Endometrium (tissue), 2 donors: ENCODE measurements around the gene ZNF30.
"Not testable (repeated sequence)": the region's sequence is repeated elsewhere in the genome, so short reads cannot be mapped to it uniquely, and the experiment has no call there.

Experiments
- FAIRE-seq: peaks from 2 replicates; lab custom pipeline; 2012; peaks lifted over from hg19 to GRCh38; lab: Jason Lieb, UNC
- donor health status: control.
- donor health status: control.

Gene ZNF30

GRCh38 chr19:34960103-34960805 is 33.6 kb downstream of the ZNF30 start:
- FAIRE-seq = no peak

DNA sequence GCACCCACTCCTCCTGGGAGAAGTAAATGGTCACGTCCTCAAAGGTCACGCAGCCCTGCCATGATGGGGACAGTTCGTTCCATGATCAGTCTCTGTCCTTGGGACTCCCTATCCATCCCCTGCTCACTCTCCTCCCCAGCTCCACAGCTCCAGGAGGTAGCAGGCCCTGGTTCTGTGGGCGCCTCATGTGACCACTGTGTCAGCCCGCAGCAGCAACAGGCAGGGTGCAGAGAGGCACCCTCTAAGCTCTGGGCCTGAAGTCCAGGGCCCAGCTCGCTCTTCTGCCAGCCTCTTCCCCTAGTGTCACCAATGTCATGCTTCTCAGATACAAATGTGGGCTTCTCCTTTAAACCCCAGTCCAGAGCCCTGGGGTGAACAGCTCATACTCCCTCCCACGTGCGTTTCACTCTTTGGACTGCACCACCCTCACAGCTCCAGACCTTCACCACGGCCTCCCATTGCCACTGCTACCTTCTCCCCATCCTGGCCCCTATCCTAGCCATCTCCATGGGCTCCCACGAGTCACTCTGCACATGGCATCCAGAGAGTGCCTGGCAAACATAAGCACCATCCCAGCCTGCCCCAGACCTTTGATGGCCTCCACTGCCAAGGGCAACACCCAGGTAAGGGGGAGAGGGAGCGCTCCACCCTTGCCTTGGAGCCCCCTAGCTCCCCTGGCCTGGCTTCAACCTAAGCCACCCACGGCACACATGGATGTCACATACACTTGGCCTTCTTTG is 34.4 kb downstream of the ZNF30 start:
- FAIRE-seq = no peak

GRCh38 chr19:34961775-34962686 is 35.3 kb downstream of the ZNF30 start:
- FAIRE-seq = no peak

DNA sequence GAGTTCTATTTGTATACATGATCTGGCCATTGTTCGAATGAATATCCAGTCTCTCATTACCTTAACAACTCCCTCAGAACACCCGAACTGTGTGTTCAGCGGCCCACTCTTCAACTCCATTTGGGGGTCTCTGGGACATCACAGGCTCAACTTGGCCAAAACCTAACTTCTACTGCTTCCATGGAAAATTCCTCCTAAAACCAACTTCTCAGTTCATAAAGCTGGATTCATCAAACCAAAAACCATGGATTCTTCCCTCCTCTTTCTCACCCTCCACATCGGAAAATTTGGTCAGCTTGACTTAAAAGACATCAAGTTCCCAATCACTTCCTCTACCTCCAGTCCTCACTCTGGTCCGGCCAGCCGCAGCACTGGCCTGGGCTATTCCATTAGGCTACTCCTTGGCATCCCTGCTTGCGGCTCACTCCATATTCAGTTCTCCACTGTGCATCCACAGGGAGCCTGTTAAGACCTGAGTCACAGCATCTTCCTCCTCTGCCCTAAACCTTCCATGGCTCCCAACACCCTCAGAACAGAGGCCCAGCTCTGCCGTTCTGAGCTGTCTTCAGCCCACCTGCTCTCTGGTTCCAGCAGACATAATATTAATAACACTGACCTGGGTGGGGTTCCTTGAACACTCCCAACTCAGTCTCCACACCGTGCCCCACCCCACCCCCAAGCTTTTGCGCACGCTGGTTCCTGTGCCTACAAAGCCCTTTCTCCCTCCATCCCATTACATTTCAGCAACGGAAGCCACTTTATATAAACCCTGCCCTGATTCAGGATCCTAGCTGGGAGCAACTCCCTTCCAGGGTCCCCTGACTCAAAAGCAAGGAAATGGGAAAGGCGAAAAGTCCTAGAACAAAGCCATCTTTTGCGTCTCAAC is 36.2 kb downstream of the ZNF30 start:
- FAIRE-seq = no peak

GRCh38 chr19:34963573-34964406 is 37.1 kb downstream of the ZNF30 start, which contains the start of gene ZNF792:
TSS of gene ZNF792 (minus strand) at chr19:34964229. CDS start at chr19:34963662, 567 bp downstream.
- FAIRE-seq = no peak

- no peak for FAIRE-seq
These were observed 37.9 kb downstream of the ZNF30 start for GRCh38 chr19:34964598-34964997.

DNA sequence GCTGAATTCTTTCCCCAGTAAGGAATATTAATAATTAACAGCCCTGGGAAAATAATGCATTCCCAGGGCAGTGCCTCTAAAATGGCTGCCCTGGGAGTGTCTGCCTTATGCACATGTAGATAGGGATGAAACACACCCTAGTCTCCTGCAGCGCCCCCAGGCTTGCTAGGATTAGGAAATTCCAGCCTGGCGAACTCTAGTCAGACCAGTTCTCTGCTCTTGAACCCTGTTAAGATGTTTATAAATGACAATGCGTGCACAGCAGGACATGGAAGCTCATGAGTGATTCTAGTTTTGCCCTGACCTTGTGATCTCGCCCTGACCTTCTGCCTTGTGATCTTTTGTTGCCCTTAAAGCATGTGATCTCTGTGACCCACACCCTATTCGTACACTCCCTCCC is 38.8 kb downstream of the ZNF30 start:
- FAIRE-seq = not testable (repeated sequence)

DNA sequence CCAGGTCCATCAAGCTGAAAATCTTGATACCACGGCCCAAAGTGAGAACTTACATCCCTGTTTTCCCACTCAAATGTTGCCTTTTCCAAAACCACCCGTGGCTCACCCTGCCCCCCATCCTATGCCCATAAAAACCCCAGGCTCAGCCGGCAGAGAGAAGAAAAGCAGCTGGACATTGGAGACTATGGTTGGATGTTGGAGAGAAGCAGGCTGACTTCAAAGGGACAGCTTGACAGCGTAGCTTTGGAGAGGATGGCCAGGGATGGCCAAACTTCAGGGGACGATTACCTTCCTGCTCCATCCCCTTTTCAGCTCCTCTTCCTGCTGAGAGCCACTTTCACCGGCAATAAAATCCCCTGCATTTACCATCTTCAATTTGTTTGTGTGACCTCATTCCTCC is 40.8 kb downstream of the ZNF30 start:
- no peak for FAIRE-seq

DNA sequence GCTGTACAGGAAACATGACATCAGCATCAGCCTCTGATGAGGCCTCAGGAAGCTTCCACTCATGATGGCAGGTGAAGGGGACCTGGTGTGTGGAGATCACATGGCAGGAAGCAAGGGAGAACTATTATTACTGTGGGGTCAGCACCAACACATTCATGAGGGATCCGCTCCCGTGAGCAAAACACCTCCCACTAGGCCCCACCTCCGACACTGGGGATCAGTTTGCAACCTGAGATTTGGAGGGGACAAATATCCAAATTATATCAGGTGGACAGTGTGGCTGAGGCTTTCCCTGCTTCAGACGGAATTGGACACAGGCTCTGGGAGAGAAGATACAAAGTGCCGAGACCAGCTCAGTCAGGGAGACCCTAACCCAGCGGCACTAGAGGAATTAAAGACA is 43.0 kb downstream of the ZNF30 start:
- FAIRE-seq = no peak

DNA sequence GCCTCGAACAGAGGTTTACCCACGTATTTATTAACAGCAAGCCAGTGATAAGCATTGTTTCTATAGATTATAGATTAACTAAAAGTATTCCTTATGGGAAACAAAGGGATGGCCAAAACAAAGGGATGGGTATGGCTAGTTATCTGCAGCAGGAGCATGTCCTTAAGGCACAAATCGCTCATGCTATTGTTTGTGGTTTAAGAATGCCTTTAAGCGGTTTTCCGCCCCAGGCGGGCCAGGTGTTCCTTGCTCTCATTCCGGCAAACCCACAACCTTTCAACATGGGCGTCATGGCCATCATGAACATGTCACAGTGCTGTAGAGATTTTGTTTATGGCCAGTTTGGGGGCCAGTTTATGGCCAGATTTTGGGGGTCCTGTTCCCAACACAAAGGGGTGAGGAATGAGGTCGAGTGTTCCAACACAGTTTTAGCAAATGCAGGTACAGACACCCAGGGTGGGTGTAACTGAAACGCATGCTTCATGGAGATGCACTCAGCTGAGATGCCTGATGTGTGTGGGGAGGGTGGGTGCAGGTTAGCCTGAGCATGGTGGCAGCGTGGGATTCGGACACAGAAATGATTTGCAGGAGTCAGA is 43.6 kb downstream of the ZNF30 start:
- not testable (repeated sequence) for FAIRE-seq

DNA sequence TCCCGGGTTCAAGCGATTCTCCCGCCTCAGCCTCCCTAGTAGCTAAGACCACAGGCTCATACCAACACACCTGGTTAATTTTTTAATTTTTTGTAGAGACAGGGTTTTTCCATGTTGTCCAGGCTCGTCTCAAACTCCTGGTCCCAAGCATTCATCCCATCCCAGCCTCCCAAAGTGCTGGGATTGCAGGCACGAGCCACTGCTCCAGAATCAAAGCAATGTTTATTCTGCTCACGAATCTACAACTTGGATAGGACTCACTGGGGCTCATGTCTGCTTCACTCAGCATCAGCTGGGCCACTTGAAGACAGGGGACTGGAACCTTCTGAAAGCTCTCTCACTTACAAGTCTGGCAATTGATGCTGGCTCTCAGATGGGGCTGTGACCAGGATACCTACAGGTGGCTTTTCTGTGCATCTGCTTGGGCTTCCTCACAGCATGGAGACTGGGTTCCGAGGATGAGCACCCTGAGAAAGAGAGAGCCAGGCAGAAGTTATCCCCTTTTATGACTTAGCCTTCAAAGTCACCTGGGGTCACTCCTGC is 45.5 kb downstream of the ZNF30 start:
- FAIRE-seq = no peak

GRCh38 chr19:34974646-34975045 is 47.9 kb downstream of the ZNF30 start:
- no peak for FAIRE-seq

DNA sequence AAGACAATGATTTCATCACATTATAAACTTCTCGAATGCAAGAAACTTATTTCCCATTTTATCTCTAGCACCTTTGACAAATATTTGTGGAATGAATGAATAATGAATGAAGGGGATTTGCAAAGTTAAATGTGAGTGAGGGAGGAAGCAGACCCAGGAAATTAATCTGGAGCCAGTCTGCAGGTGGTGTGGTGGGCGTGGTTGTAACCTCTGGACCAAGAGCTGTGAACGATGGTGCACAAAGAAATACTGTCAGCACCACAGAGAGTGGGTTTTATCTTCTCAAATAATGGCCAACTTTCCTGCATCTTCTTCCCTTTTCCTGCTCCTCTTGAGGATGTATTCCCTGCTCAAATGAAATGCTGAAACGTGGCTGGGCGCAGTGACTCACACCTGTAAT is 48.4 kb downstream of the ZNF30 start:
- no peak for FAIRE-seq

DNA sequence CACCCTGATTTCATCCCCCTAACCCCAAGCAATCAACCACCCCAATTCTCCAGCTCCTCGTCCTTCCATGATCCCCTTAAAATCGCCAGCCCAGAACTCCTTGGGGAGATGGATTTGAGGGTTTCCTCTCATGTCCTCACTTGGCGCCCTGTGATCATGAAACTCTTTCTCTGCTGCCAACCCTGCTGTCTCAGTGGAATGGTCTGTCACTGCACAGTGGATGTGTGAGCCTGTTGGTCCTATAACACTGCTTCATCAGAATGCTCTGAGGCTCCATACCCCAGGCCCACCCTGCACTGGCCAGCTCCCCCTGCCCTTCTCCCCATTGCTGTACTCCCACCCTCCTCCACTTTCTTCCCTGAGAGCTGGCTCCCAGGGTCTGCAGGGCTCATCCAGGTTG is 49.9 kb downstream of the ZNF30 start:
- FAIRE-seq = no peak

- FAIRE-seq = no peak
These were observed 53.3 kb downstream of the ZNF30 start for GRCh38 chr19:34979819-34980640.

GRCh38 chr19:34982275-34982674 is 55.6 kb downstream of the ZNF30 start:
- no peak for FAIRE-seq

GRCh38 chr19:34983786-34984185 is 57.1 kb downstream of the ZNF30 start:
- FAIRE-seq = no peak

GRCh38 chr19:34984287-34984686 is 57.6 kb downstream of the ZNF30 start:
- no peak for FAIRE-seq
